GM12878 (cell line): Measurements from ENCODE around the gene COL18A1. TPM values are rescaled to one million over a fixed set of nuclear protein-coding genes. Genes with fewer than 3 reads are reported as not detected.

ENCODE experiments used
- CEBPZ ChIP-seq: fragments of 150-350 bp; IDR thresholded peaks from 2 replicates; pipeline ENCODE4 v1.6.1; 2016; ENCODE audit warnings: low read depth, low read length
- CHD2 ChIP-seq: IDR thresholded peaks from 2 replicates; pipeline ENCODE4 v1.6.1; 2011; ENCODE audit warnings: low read depth, low read length, improper control_type of control experiment, borderline replicate concordance
- EGR1 ChIP-seq, 2 experiments: IDR thresholded peaks; 1 replicate in 1 of 2; 2 replicates in 1 of 2; pipeline ENCODE4 v1.6.1; 2011 to 2012; ENCODE audit warnings: low read depth in 2 of 2, low read length in 2 of 2, borderline replicate concordance in 1 of 2, mild to moderate bottlenecking in 1 of 2, moderate library complexity in 1 of 2
- HDGF ChIP-seq: fragments of 450-650 bp; IDR thresholded peaks from 2 replicates; pipeline ENCODE4 v1.6.1; 2016; ENCODE audit warnings: antibody characterized with exemption
- IKZF2 ChIP-seq, 2 experiments: fragments of 450-650 bp; IDR thresholded peaks; 2 replicates each; pipeline ENCODE4 v1.6.1; 2017; ENCODE audit warnings: mild to moderate bottlenecking in 2 of 2, moderate library complexity in 2 of 2
- NFYB ChIP-seq: IDR thresholded peaks from 2 replicates; pipeline ENCODE4 v1.6.1; 2011; ENCODE audit warnings: low read depth, mild to moderate bottlenecking, low read length, improper control_type of control experiment, moderate library complexity; ENCODE audit not compliant: insufficient read depth
- NR2C2 ChIP-seq: IDR thresholded peaks from 2 replicates; pipeline ENCODE4 v1.6.1; 2011; ENCODE audit warnings: borderline replicate concordance, low read depth; ENCODE audit not compliant: control insufficient read depth, insufficient read length
- NR2F1 ChIP-seq: fragments of 450-650 bp; conservative IDR thresholded peaks from 2 replicates; pipeline ENCODE4 v1.6.1; 2017; ENCODE audit warnings: mild to moderate bottlenecking
- PAX5 ChIP-seq: IDR thresholded peaks from 2 replicates; pipeline ENCODE4 v1.6.1; 2011; ENCODE audit warnings: low read depth, low read length, borderline replicate concordance
- PAX8 ChIP-seq: fragments of 450-650 bp; IDR thresholded peaks from 2 replicates; pipeline ENCODE4 v1.6.1; 2017; ENCODE audit warnings: mild to moderate bottlenecking, moderate library complexity
- POU2F2 ChIP-seq: IDR thresholded peaks from 3 replicates; pipeline ENCODE4 v1.6.1; 2011; ENCODE audit warnings: low read depth, mild to moderate bottlenecking, low read length, borderline replicate concordance
- RFX5 ChIP-seq: IDR thresholded peaks from 2 replicates; pipeline ENCODE4 v1.6.1; 2011; ENCODE audit warnings: low read depth, low read length, improper control_type of control experiment
- RUNX3 ChIP-seq: IDR thresholded peaks from 2 replicates; pipeline ENCODE4 v1.6.1; 2012; ENCODE audit warnings: low read length, inconsistent platforms
- USF2 ChIP-seq: IDR thresholded peaks from 2 replicates; pipeline ENCODE4 v1.6.1; 2011; ENCODE audit warnings: low read depth, low read length, improper control_type of control experiment, borderline replicate concordance
- ZSCAN29 ChIP-seq: fragments of 450-650 bp; IDR thresholded peaks from 2 replicates; pipeline ENCODE4 v1.6.1; 2017; ENCODE audit warnings: mild to moderate bottlenecking, moderate library complexity
- polyA plus RNA-seq, 11 experiments: library from polyadenylated mRNA; depleted of rRNA in 4 of 11; unstranded in 6 of 11; stranded (reverse) in 5 of 11; fragments of >200 nt; fragmentation: Nextera tagmentation in 4 of 11; fragmentation: Illumina TruSeq in 1 of 11; extraction: Ambion mirVana in 4 of 11; extraction: Trizol in 1 of 11; gene quantifications; 1 replicate in 1 of 11; 2 replicates in 10 of 11; pipeline versions ENCODE4 v1.2.1 to v1.2.3, GENCODE V29; 2011 to 2016; ENCODE audit warnings: inconsistent platforms in 2 of 11, missing spikeins in 2 of 11, low read depth in 1 of 11
- total RNA-seq, 4 experiments: library from RNA; depleted of rRNA in 3 of 4; stranded (reverse); fragments of >200 nt in 3 of 4; fragmentation: Illumina TruSeq in 1 of 4; extraction: Trizol in 1 of 4; gene quantifications; 2 replicates each; pipeline versions ENCODE4 v1.2.1 to v1.2.3, GENCODE V29; 2013 to 2021
- TF ChIP-seq, protein P1 (sequence below): fragments of 450-650 bp; IDR thresholded peaks from 2 replicates; pipeline ENCODE4 v1.6.1; 2017; ENCODE audit warnings: mild to moderate bottlenecking, moderate library complexity
- TF ChIP-seq, protein P2 (sequence below): fragments of 450-650 bp; IDR thresholded peaks from 2 replicates; pipeline ENCODE4 v1.6.1; 2016; ENCODE audit warnings: mild to moderate bottlenecking, moderate library complexity, borderline replicate concordance

COL18A1 gene
- total and polyA plus RNA-seq, 10 of the 15 experiments (the other 5 are each of a cell fraction or from before 2014, with no cell fraction given) = under 0.01 to 0.49 (median 0.09) TPM; not detected in 3

- TF ChIP-seq, protein P1, sequence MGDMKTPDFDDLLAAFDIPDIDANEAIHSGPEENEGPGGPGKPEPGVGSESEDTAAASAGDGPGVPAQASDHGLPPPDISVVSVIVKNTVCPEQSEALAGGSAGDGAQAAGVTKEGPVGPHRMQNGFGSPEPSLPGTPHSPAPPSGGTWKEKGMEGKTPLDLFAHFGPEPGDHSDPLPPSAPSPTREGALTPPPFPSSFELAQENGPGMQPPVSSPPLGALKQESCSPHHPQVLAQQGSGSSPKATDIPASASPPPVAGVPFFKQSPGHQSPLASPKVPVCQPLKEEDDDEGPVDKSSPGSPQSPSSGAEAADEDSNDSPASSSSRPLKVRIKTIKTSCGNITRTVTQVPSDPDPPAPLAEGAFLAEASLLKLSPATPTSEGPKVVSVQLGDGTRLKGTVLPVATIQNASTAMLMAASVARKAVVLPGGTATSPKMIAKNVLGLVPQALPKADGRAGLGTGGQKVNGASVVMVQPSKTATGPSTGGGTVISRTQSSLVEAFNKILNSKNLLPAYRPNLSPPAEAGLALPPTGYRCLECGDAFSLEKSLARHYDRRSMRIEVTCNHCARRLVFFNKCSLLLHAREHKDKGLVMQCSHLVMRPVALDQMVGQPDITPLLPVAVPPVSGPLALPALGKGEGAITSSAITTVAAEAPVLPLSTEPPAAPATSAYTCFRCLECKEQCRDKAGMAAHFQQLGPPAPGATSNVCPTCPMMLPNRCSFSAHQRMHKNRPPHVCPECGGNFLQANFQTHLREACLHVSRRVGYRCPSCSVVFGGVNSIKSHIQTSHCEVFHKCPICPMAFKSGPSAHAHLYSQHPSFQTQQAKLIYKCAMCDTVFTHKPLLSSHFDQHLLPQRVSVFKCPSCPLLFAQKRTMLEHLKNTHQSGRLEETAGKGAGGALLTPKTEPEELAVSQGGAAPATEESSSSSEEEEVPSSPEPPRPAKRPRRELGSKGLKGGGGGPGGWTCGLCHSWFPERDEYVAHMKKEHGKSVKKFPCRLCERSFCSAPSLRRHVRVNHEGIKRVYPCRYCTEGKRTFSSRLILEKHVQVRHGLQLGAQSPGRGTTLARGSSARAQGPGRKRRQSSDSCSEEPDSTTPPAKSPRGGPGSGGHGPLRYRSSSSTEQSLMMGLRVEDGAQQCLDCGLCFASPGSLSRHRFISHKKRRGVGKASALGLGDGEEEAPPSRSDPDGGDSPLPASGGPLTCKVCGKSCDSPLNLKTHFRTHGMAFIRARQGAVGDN = peak; percentile 45; the same call in 1 of the 2 replicates
- TF ChIP-seq IKZF2 (IDR thresholded peaks at IDR 0.05) (peak; percentile 37 to 38; a peak in 2 of 4 replicates), EGR1 (IDR thresholded peaks at IDR 0.05; ENCODE audit: borderline replicate concordance in 1 of 2, low read depth in 2 of 2, low read length in 2 of 2) (peak in 1 of 2 experiments; percentile 81; a peak in 2 of 3 replicates), NR2C2 (no peak), NR2F1 (no peak), HDGF (no peak), PAX8 (no peak), USF2 (no peak), CEBPZ (no peak), PAX5 (no peak), NFYB (no peak), RUNX3 (0 out of 2 replicates have a peak, but pooled peaks have one; percentile 23), POU2F2 (no peak), ZSCAN29 (no peak), RFX5 (no peak), CHD2 (no peak)
- TF ChIP-seq, protein P2, sequence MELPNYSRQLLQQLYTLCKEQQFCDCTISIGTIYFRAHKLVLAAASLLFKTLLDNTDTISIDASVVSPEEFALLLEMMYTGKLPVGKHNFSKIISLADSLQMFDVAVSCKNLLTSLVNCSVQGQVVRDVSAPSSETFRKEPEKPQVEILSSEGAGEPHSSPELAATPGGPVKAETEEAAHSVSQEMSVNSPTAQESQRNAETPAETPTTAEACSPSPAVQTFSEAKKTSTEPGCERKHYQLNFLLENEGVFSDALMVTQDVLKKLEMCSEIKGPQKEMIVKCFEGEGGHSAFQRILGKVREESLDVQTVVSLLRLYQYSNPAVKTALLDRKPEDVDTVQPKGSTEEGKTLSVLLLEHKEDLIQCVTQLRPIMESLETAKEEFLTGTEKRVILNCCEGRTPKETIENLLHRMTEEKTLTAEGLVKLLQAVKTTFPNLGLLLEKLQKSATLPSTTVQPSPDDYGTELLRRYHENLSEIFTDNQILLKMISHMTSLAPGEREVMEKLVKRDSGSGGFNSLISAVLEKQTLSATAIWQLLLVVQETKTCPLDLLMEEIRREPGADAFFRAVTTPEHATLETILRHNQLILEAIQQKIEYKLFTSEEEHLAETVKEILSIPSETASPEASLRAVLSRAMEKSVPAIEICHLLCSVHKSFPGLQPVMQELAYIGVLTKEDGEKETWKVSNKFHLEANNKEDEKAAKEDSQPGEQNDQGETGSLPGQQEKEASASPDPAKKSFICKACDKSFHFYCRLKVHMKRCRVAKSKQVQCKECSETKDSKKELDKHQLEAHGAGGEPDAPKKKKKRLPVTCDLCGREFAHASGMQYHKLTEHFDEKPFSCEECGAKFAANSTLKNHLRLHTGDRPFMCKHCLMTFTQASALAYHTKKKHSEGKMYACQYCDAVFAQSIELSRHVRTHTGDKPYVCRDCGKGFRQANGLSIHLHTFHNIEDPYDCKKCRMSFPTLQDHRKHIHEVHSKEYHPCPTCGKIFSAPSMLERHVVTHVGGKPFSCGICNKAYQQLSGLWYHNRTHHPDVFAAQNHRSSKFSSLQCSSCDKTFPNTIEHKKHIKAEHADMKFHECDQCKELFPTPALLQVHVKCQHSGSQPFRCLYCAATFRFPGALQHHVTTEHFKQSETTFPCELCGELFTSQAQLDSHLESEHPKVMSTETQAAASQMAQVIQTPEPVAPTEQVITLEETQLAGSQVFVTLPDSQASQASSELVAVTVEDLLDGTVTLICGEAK = peak; percentile 46; the same call in 1 of the 2 replicates
These were observed 149.7 kb downstream of the COL18A1 start (continued) for GRCh38 chr21:45554477-45555175.
